IMR-90 (cell line): ENCODE measurements around the gene FAM98B. TPM values are rescaled to one million over a fixed set of nuclear protein-coding genes. Genes with fewer than 3 reads are reported as not detected.
A peak's percentile ranks its signal among the peaks of the same experiment; 100 is the strongest.

Source experiments
- ATAC-seq: fragments of 200-7000 bp; cut with Tn5 transposase; 2 replicates; pipeline ENCODE4 v1.9.1; 2020; ENCODE audit warnings: low read depth, mild to moderate bottlenecking, moderate library complexity
- BruUV-seq: library from RNA; stranded (reverse); fragments of 400-500 nt; replicated peaks from 2 replicates; lab custom pipeline; 2021; lab: Mats Ljungman, UMichigan
- CTCF ChIA-PET: fragments of 300-600 bp; formaldehyde crosslinking; extraction: SDS; loops from one replicate; lab custom pipeline; 2021; ENCODE audit warnings: antibody characterized with exemption; lab: Yijun Ruan, JAX
- POLR2A ChIA-PET: fragments of 300-600 bp; sonication (Branson Sonifier 250); formaldehyde crosslinking; loops from one replicate; lab custom pipeline; 2022; ENCODE audit warnings: antibody characterized with exemption; ENCODE audit not compliant: unreplicated experiment; lab: Charles Lee
- DNase-seq: peaks from one replicate; pipeline ENCODE4 v3.0.0; 2013
- H2AFZ ChIP-seq: replicated peaks from 2 replicates; pipeline ENCODE3; 2013; ENCODE audit warnings: low read length, mild to moderate bottlenecking; ENCODE audit not compliant: poor library complexity
- H2AK5ac ChIP-seq: 2 replicates; pipeline ENCODE4 v1.6.1; 2013; ENCODE audit warnings: low read depth, low read length, inconsistent platforms
- H2AK9ac ChIP-seq: replicated peaks from 2 replicates; pipeline ENCODE3; 2013; ENCODE audit warnings: mild to moderate bottlenecking, low read depth, low read length, moderate library complexity; ENCODE audit not compliant: poor library complexity
- H2BK120ac ChIP-seq: 2 replicates; pipeline ENCODE4 v1.6.1; 2013; ENCODE audit warnings: low read depth, low read length, inconsistent platforms
- H2BK15ac ChIP-seq: 3 replicates; pipeline ENCODE4 v1.6.1; 2013; ENCODE audit warnings: low read depth, low read length, inconsistent platforms
- H2BK20ac ChIP-seq: 2 replicates; pipeline ENCODE4 v1.6.1; 2013; ENCODE audit warnings: low read depth, mild to moderate bottlenecking, inconsistent platforms, low read length, moderate library complexity
- H2BK5ac ChIP-seq: 2 replicates; pipeline ENCODE4 v1.6.1; 2013; ENCODE audit warnings: mild to moderate bottlenecking, low read depth, low read length, inconsistent platforms; ENCODE audit not compliant: poor library complexity, severe bottlenecking
- H3K14ac ChIP-seq: replicated peaks from 2 replicates; pipeline ENCODE4 v1.6.1; 2013; ENCODE audit warnings: low read depth, low read length, inconsistent platforms
- H3K18ac ChIP-seq: 2 replicates; pipeline ENCODE4 v1.6.1; 2013; ENCODE audit warnings: low read depth, low read length, control low read depth
- H3K23ac ChIP-seq: 2 replicates; pipeline ENCODE4 v1.6.1; 2013; ENCODE audit warnings: low read depth, low read length, inconsistent platforms
- H3K27ac ChIP-seq: 2 replicates; pipeline ENCODE4 v1.5.1; 2013; ENCODE audit warnings: mild to moderate bottlenecking, control low read depth, low read length; ENCODE audit not compliant: insufficient read depth
- H3K27me3 ChIP-seq: 2 replicates; pipeline ENCODE4 v1.6.1; 2013; ENCODE audit warnings: low read length; ENCODE audit not compliant: control insufficient read depth, insufficient read depth
- H3K36me3 ChIP-seq: 2 replicates; pipeline ENCODE4 v1.6.1; 2013; ENCODE audit warnings: low read length, mixed read lengths; ENCODE audit not compliant: control insufficient read depth, insufficient read depth
- H3K4ac ChIP-seq: 2 replicates; pipeline ENCODE4 v1.6.1; 2013; ENCODE audit warnings: low read depth, low read length, inconsistent platforms
- H3K4me1 ChIP-seq: 2 replicates; pipeline ENCODE4 v1.6.1; 2013; ENCODE audit warnings: low read length, mixed read lengths; ENCODE audit not compliant: control insufficient read depth, insufficient read depth
- H3K4me2 ChIP-seq: 2 replicates; pipeline ENCODE4 v1.6.1; 2013; ENCODE audit warnings: low read depth, mild to moderate bottlenecking, control low read depth, low read length, moderate library complexity
- H3K4me3 ChIP-seq: 2 replicates; pipeline ENCODE4 v1.5.1; 2013; ENCODE audit warnings: low read depth, mild to moderate bottlenecking, control low read depth, low read length, moderate library complexity; ENCODE audit not compliant: insufficient read depth
- H3K56ac ChIP-seq: 2 replicates; pipeline ENCODE4 v1.6.1; 2013; ENCODE audit warnings: low read length, inconsistent platforms; ENCODE audit not compliant: insufficient read depth; ENCODE audit errors: extremely low read depth
- H3K79me1 ChIP-seq, 2 experiments: 2 replicates each; pipeline ENCODE4 v1.6.1; 2013; ENCODE audit warnings: low read length in 2 of 2, inconsistent platforms in 1 of 2, low read depth in 1 of 2
- H3K9ac ChIP-seq: 2 replicates; pipeline ENCODE4 v1.6.1; 2013; ENCODE audit warnings: low read depth, low read length, control low read depth
- H3K9me1 ChIP-seq: 2 replicates; pipeline ENCODE4 v1.6.1; 2013; ENCODE audit warnings: low read length, inconsistent platforms; ENCODE audit not compliant: insufficient read depth
- H3K9me3 ChIP-seq: 2 replicates; pipeline ENCODE4 v1.6.1; 2013; ENCODE audit warnings: low read length; ENCODE audit not compliant: control insufficient read depth, insufficient read depth
- H4K20me1 ChIP-seq: 2 replicates; pipeline ENCODE4 v1.6.1; 2013; ENCODE audit warnings: low read length, inconsistent platforms; ENCODE audit not compliant: insufficient read depth
- H4K5ac ChIP-seq: 2 replicates; pipeline ENCODE4 v1.6.1; 2013; ENCODE audit warnings: mild to moderate bottlenecking, low read depth, low read length, control low read depth
- H4K8ac ChIP-seq, 2 experiments: 2 replicates each; pipeline ENCODE4 v1.6.1; 2013; ENCODE audit warnings: low read depth in 2 of 2, low read length in 2 of 2, control low read depth in 1 of 2, inconsistent platforms in 1 of 2
- H4K91ac ChIP-seq: 2 replicates; pipeline ENCODE4 v1.6.1; 2013; ENCODE audit warnings: low read depth, low read length, inconsistent platforms; ENCODE audit not compliant: insufficient read depth
- CEBPB ChIP-seq: IDR thresholded peaks from 2 replicates; pipeline ENCODE4 v1.6.1; 2012; ENCODE audit warnings: low read depth, low read length, improper control_type of control experiment
- CHD1 ChIP-seq: IDR thresholded peaks from 2 replicates; pipeline ENCODE4 v1.6.1; 2012; ENCODE audit warnings: low read depth, low read length, improper control_type of control experiment
- RAD21 ChIP-seq: IDR thresholded peaks from 2 replicates; pipeline ENCODE4 v1.6.1; 2012; ENCODE audit warnings: low read length, improper control_type of control experiment
- RFX5 ChIP-seq: IDR thresholded peaks from 2 replicates; pipeline ENCODE4 v1.8.0; 2012; ENCODE audit warnings: low read depth, mild to moderate bottlenecking, low read length, moderate library complexity
- dilution Hi-C: fragments of 300-500 bp; cut with HindIII; formaldehyde crosslinking; loops from one replicate; pipeline ENCODE4 v1.14.3; 2018; ENCODE audit warnings: low sequenced_read_pairs; ENCODE audit not compliant: unreplicated experiment
- in situ Hi-C: fragments of 300-500 bp; cut with MboI; formaldehyde crosslinking; loops from 3 replicates; pipeline ENCODE4 v1.14.3; 2019; ENCODE audit warnings: low sequenced_read_pairs, inconsistent platforms, mixed read lengths
- intact Hi-C: fragments of 100-400 bp; cut with micrococcal nuclease; formaldehyde crosslinking; loops from 2 replicates; pipeline ENCODE4 v1.10.0; 2022
- polyA plus RNA-seq, 3 experiments: library from polyadenylated mRNA; depleted of rRNA; stranded (reverse); fragments of >200 nt; gene quantifications; 2 replicates each; pipeline ENCODE4 v1.2.3, GENCODE V29; 2012; ENCODE audit warnings: low replicate concordance in 1 of 3
- total RNA-seq: library from RNA; depleted of rRNA; stranded (reverse); fragments of >200 nt; gene quantifications from 2 replicates; pipeline ENCODE4 v1.2.3, GENCODE V29; 2012

Gene FAM98B
- total and polyA plus RNA-seq, 2 of the 4 experiments (the other 2 are of a cell fraction): 2.7 to 12.2 TPM

DNA sequence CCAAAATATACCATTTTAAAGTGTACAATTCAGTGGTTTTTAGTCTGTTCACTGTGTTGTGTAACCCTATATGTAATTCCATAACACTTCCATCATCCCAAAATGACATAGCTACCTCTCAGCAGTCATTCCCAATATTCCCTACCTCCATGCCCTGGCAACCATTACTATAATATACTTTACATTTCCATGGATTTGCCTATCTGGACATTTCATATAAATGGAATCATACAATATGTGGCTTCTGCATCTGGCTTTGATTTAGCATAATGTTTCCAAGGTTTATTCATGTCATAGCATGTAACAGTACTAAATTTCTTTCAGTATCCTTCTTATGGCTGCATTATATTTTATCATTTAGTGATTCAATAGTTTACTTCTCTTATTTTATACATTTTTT lies 25.3 kb downstream of the FAM98B start:
- peaks cover 7% of the 10 kb centered on the region for H3K9me1 ChIP-seq
- no peak overlapping the region for H2AFZ ChIP-seq
- H4K91ac ChIP-seq: no peak overlapping the region
- TF ChIP-seq RFX5 (no peak), CEBPB (0 out of 2 replicates have a peak, but pooled peaks have one; percentile 17), CHD1 (no peak), RAD21 (no peak)
- no peak overlapping the region for H3K4me3 ChIP-seq
- ATAC-seq (peak; percentile 25), DNase-seq (peak; percentile 29)
- H3K4ac ChIP-seq: no peak overlapping the region
- no peak overlapping the region for H3K4me2 ChIP-seq
- peaks cover 7 to 12% of the 10 kb centered on the region in 2 experiments for H3K79me1 ChIP-seq
- in situ Hi-C loops: no loop called here
- no peak overlapping the region for H3K27ac ChIP-seq
- H3K4me1 ChIP-seq: peaks cover 4% of the 10 kb centered on the region; the same call in 1 of the 2 replicates
- 0 out of 4 replicates have a peak overlapping the region, but pooled peaks of 1 of the 2 experiments have one; percentile 51 for H4K8ac ChIP-seq
- no peak overlapping the region for H3K9ac ChIP-seq
- no peak overlapping the region for H2AK9ac ChIP-seq
- H3K14ac ChIP-seq: no peak overlapping the region
- no peak overlapping the region for H4K5ac ChIP-seq
- peaks cover 13% of the 10 kb centered on the region for H3K36me3 ChIP-seq
- no peak overlapping the region; the same call in 1 of the 2 replicates for H2BK20ac ChIP-seq
- H2BK15ac ChIP-seq: no peak overlapping the region
- dilution Hi-C loops: no loop called here
- POLR2A ChIA-PET: no interaction called here
- no peak overlapping the region for H2AK5ac ChIP-seq
- no peak overlapping the region for H3K23ac ChIP-seq
- no peaks in the 10 kb centered on the region for H3K27me3 ChIP-seq
- no peaks in the 10 kb centered on the region for H4K20me1 ChIP-seq
- H3K56ac ChIP-seq: no peak overlapping the region
- CTCF ChIA-PET: interaction anchor here (1.1 kb wide), 1 partner anchor 39 kb away, joined by 3 read pairs; no protein-coding TSS in a partner anchor
- H3K18ac ChIP-seq: no peak overlapping the region; the same call in 1 of the 2 replicates
- intact Hi-C loops: loop anchor here (5.0 kb wide), 1 partner anchor 68 kb away; no protein-coding TSS in a partner anchor
- H2BK120ac ChIP-seq: no peak overlapping the region
- no TSS peak for BruUV-seq
- H2BK5ac ChIP-seq: peak overlapping the region; percentile 63
- no peaks in the 10 kb centered on the region for H3K9me3 ChIP-seq
